A549 (cell line): ENCODE data around the gene PSPN. TPM values are rescaled to one million over a fixed set of nuclear protein-coding genes. Genes with fewer than 3 reads are reported as not detected.
A peak's percentile ranks its signal among the peaks of the same experiment; 100 is the strongest.

Experiments
- ATAC-seq, 2 experiments: fragments of 200-7000 bp in 1 of 2; fragments of >200 bp in 1 of 2; cut with Nextera tagmentation in 1 of 2; cut with Tn5 transposase in 1 of 2; 3 replicates each; pipeline versions ENCODE4 v1.8.0 to v1.9.1; 2018 to 2020; ENCODE audit warnings: mild to moderate bottlenecking in 1 of 2, moderate library complexity in 1 of 2
- CTCF ChIA-PET: fragments of 300-600 bp; sonication (Branson Sonifier 250); formaldehyde crosslinking; extraction: SDS; loops from one replicate; lab custom pipeline; 2021; ENCODE audit warnings: antibody characterized with exemption, inconsistent platforms; lab: Yijun Ruan, JAX
- POLR2A ChIA-PET: fragments of 350-600 bp; formaldehyde crosslinking; extraction: SDS; loops from one replicate; lab custom pipeline; 2021; ENCODE audit warnings: antibody characterized with exemption, inconsistent platforms; lab: Yijun Ruan, JAX
- DNase-seq, 2 experiments: peaks; one replicate each; pipeline versions ENCODE4 v3.0.0 to v3.0.0-alpha.2; 2011 to 2016; ENCODE audit warnings: low read depth in 1 of 2, low spot score in 1 of 2
- FAIRE-seq: peaks from 2 replicates; lab custom pipeline; 2011; peaks lifted over from hg19 to GRCh38; lab: Jason Lieb, UNC
- H3K27ac ChIP-seq, 2 experiments: fragments of >200 bp; sonication (Bioruptor Twin); formaldehyde crosslinking; 3 replicates each; pipeline ENCODE4 v1.5.1; 2016 to 2017
- H3K4me1 ChIP-seq: fragments of >200 bp; sonication (Bioruptor Twin); formaldehyde crosslinking; 3 replicates; pipeline ENCODE4 v1.6.1; 2016
- H3K4me2 ChIP-seq: fragments of >200 bp; sonication (Bioruptor Twin); formaldehyde crosslinking; 3 replicates; pipeline ENCODE4 v1.6.1; 2016
- H3K4me3 ChIP-seq: fragments of >200 bp; sonication (Bioruptor Twin); formaldehyde crosslinking; 3 replicates; pipeline ENCODE4 v1.5.1; 2016
- H3K9me3 ChIP-seq: fragments of >200 bp; sonication (Bioruptor Twin); formaldehyde crosslinking; 3 replicates; pipeline ENCODE4 v1.6.1; 2016
- CHD2 ChIP-seq: fragments of 150-350 bp; IDR thresholded peaks from 2 replicates; pipeline ENCODE4 v1.6.1; 2014; ENCODE audit warnings: low read length; ENCODE audit not compliant: partially characterized antibody
- EHF ChIP-seq: fragments of 250-450 bp; sonication (Bioruptor Pico); IDR thresholded peaks from 2 replicates; pipeline ENCODE4 v1.5.0; 2020; ENCODE audit warnings: mild to moderate bottlenecking
- EP300 ChIP-seq, 2 experiments: fragments of >200 bp; sonication (Bioruptor Twin); formaldehyde crosslinking; IDR thresholded peaks; 2 replicates in 1 of 2; 3 replicates in 1 of 2; pipeline ENCODE4 v1.6.1; 2016 to 2017
- FOXS1 ChIP-seq: fragments of 250-450 bp; sonication (Bioruptor Pico); IDR thresholded peaks from 2 replicates; pipeline ENCODE4 v1.5.0; 2020; ENCODE audit warnings: mild to moderate bottlenecking, moderate library complexity
- HDAC2 ChIP-seq: fragments of 200-600 bp; sonication (generic); IDR thresholded peaks from 2 replicates; pipeline ENCODE4 v1.6.1; 2016
- HES2 ChIP-seq: fragments of >200 bp; sonication (Bioruptor Twin); formaldehyde crosslinking; IDR thresholded peaks from 2 replicates; pipeline ENCODE4 v1.6.1; 2016
- HOXB5 ChIP-seq: fragments of 250-450 bp; sonication (Bioruptor Pico); IDR thresholded peaks from 2 replicates; pipeline ENCODE4 v1.5.0; 2020; ENCODE audit warnings: mild to moderate bottlenecking, moderate library complexity
- JUN ChIP-seq, 2 experiments: fragments of >200 bp; sonication (Bioruptor Twin); formaldehyde crosslinking; IDR thresholded peaks; 2 replicates in 1 of 2; 3 replicates in 1 of 2; pipeline ENCODE4 v1.6.1; 2016 to 2017
- MAFK ChIP-seq: fragments of 450-650 bp; IDR thresholded peaks from 2 replicates; pipeline ENCODE4 v1.6.1; 2014; ENCODE audit not compliant: partially characterized antibody
- MAX ChIP-seq: IDR thresholded peaks from 2 replicates; pipeline ENCODE4 v1.6.1; 2012
- MYC ChIP-seq: IDR thresholded peaks from 2 replicates; pipeline ENCODE4 v1.6.1; 2012; ENCODE audit warnings: mild to moderate bottlenecking, inconsistent platforms, low read length, improper control_type of control experiment, borderline replicate concordance
- NFE2L2 ChIP-seq: fragments of 150-350 bp; conservative IDR thresholded peaks from 2 replicates; pipeline ENCODE4 v1.6.1; 2014; ENCODE audit warnings: low read length
- PHF8 ChIP-seq: fragments of 200-600 bp; sonication (generic); IDR thresholded peaks from 2 replicates; pipeline ENCODE4 v1.6.1; 2016; ENCODE audit warnings: low read depth, mild to moderate bottlenecking, antibody characterized with exemption, moderate library complexity, borderline replicate concordance
- POLR2A ChIP-seq: IDR thresholded peaks from 2 replicates; pipeline ENCODE4 v1.6.1; 2012; ENCODE audit warnings: mild to moderate bottlenecking, low read length
- RNF2 ChIP-seq: fragments of 200-600 bp; sonication (generic); IDR thresholded peaks from 2 replicates; pipeline ENCODE4 v1.6.1; 2016; ENCODE audit warnings: low read depth, mild to moderate bottlenecking, antibody characterized with exemption, moderate library complexity, borderline replicate concordance
- SREBF2 ChIP-seq: fragments of 450-650 bp; IDR thresholded peaks from 2 replicates; pipeline ENCODE4 v1.6.1; 2014; ENCODE audit warnings: mild to moderate bottlenecking, moderate library complexity
- TFCP2L1 ChIP-seq: fragments of 250-450 bp; sonication (Bioruptor Pico); IDR thresholded peaks from 2 replicates; pipeline ENCODE4 v1.5.0; 2021; ENCODE audit warnings: mild to moderate bottlenecking
- USF2 ChIP-seq: fragments of 450-650 bp; IDR thresholded peaks from 2 replicates; pipeline ENCODE4 v1.6.1; 2014; ENCODE audit warnings: antibody characterized with exemption
- ZFP36 ChIP-seq: fragments of 450-650 bp; IDR thresholded peaks from 2 replicates; pipeline ENCODE4 v1.6.1; 2014; ENCODE audit warnings: borderline replicate concordance; ENCODE audit not compliant: partially characterized antibody
- WGBS: methylation state at CpG from one replicate; pipeline ENCODE4 v1.1.6; 2017; ENCODE audit errors: missing lambda C conversion rate; 5-methylcytosine and 5-hydroxymethylcytosine counted together
- polyA plus RNA-seq, 4 experiments: library from polyadenylated mRNA; depleted of rRNA in 3 of 4; stranded (reverse); fragments of >200 nt; fragmentation: RNase III in 1 of 4; extraction: RNeasy Plus Mini Kit Qiagen cat#74134 plus additional on column Dnase treatment in 1 of 4; gene quantifications; 2 replicates in 3 of 4; 3 replicates in 1 of 4; pipeline ENCODE4 v1.2.3, GENCODE V29; 2011 to 2017

PSPN gene
- polyA plus RNA-seq, 2 of the 4 experiments (the other 2 are of a cell fraction): 0.34 to 0.71 TPM

GRCh38 chr19:6374161-6374709 lies 1.5 kb downstream of the PSPN start:
- POLR2A ChIA-PET: no interaction called here
- Histone ChIP-seq H3K4me2 (peak overlapping the region; percentile 95), H3K27ac (peak overlapping the region; percentile 73 to 95; a peak in 5 of 6 replicates), H3K4me3 (no peak overlapping the region; the same call in 2 of the 3 replicates), H3K9me3 (no peaks in the 10 kb centered on the region), H3K4me1 (peaks cover 7% of the 10 kb centered on the region; the same call in 2 of the 3 replicates)
- ATAC-seq: no peak
- no peak for FAIRE-seq
- no peak for DNase-seq
- CTCF ChIA-PET: no interaction called here
- 92% methylated on average over 18 of the region's 29 CpGs for WGBS
- TF ChIP-seq USF2 (no peak), RNF2 (no peak), TFCP2L1 (CRISPR knock-in tag) (no peak), FOXS1 (no peak), PHF8 (no peak), NFE2L2 (no peak), HES2 (no peak), ZFP36 (no peak), HOXB5 (CRISPR knock-in tag) (no peak), JUN (IDR thresholded peaks at IDR 0.05) (no peak), EP300 (IDR thresholded peaks at IDR 0.05) (no peak)

GRCh38 chr19:6373813-6374108 lies 2.0 kb downstream of the PSPN start:
- H3K27ac ChIP-seq: peak overlapping the region; percentile 73 to 95
- POLR2A ChIA-PET: no interaction called here
- ATAC-seq: no peak

GRCh38 chr19:6373096-6373812 lies 2.5 kb downstream of the PSPN start:
- Histone ChIP-seq H3K9me3 (no peaks in the 10 kb centered on the region), H3K4me3 (peak overlapping the region; percentile 99), H3K27ac (peak overlapping the region; percentile 95), H3K4me2 (peak overlapping the region; percentile 95), H3K4me1 (peaks cover 7% of the 10 kb centered on the region; the same call in 2 of the 3 replicates)
- TF ChIP-seq ZFP36 (no peak), MYC (0 out of 2 replicates have a peak, but pooled peaks have one; percentile 28), MAX (peak; percentile 37; the same call in 1 of the 2 replicates)
- WGBS: 0% methylated on average over 9 of the region's 53 CpGs
- ATAC-seq (peak; percentile 70 to 83), FAIRE-seq (no peak), DNase-seq (peak; percentile 65 to 97)
- CTCF ChIA-PET: no interaction called here
- POLR2A ChIA-PET: interaction anchor here (0.6 to 1.5 kb wide), 5 partner anchors 10 to 652 kb away, joined by 3 to 16 read pairs (median 4); partner anchors contain the start of gene CLPP

More at GRCh38 chr19:6373813-6374108, 2.0 kb downstream of the PSPN start:
- Histone ChIP-seq H3K4me2 (peak overlapping the region; percentile 95), H3K9me3 (no peaks in the 10 kb centered on the region), H3K4me3 (peak overlapping the region; percentile 49), H3K4me1 (peaks cover 7% of the 10 kb centered on the region; the same call in 2 of the 3 replicates)
- DNase-seq: no peak
- CTCF ChIA-PET: no interaction called here
- WGBS: 49% methylated on average over 4 of the region's 5 CpGs
- no peak for FAIRE-seq
- TF ChIP-seq MYC: no peak
- TF ChIP-seq POLR2A: no peak
- no peak for TF ChIP-seq HDAC2

GRCh38 chr19:6372594-6373095 lies 3.1 kb downstream of the PSPN start, which contains the start of gene ALKBH7:
Gene ALKBH7, plus strand, starts transcription at chr19:6372794. Its CDS starts 27 bp downstream, at chr19:6372821.
- TF ChIP-seq JUN (IDR thresholded peaks at IDR 0.05) (peak in 1 of 2 experiments; percentile 65; a peak in 3 of 5 replicates), EHF (no peak), HES2 (no peak), CHD2 (no peak), SREBF2 (no peak), POLR2A (peak; percentile 27; the same call in 1 of the 2 replicates), MAFK (no peak)
- ChIA-PET POLR2A (interaction anchor here (0.5 to 1.5 kb wide), 8 partner anchors 9 to 652 kb away, joined by 3 to 16 read pairs (median 4); partner anchors contain the start of genes CLPP and KHSRP), CTCF (interaction anchor here (0.6 to 0.7 kb wide), 2 partner anchors 119 to 491 kb away, joined by 3 read pairs; no protein-coding TSS in a partner anchor)
- Histone ChIP-seq H3K4me1 (peaks cover 7% of the 10 kb centered on the region; the same call in 2 of the 3 replicates), H3K4me3 (peak within 1 kb of the TSS; percentile 99), H3K27ac (peak within 1 kb of the TSS; percentile 95), H3K9me3 (no peaks in the 10 kb centered on the region), H3K4me2 (peak within 1 kb of the TSS; percentile 95)
- FAIRE-seq (peak; percentile 78), ATAC-seq (peak; percentile 87 to 93), DNase-seq (peak; percentile 75 to 99)
- WGBS: 2% methylated on average over 13 of the region's 47 CpGs
